Activated CD8-positive, alpha-beta memory T cell treated with anti-CD3 and anti-CD28 coated beads for 1 hour (primary cell): ENCODE results near the gene CNTNAP2.
"Not testable (repeated sequence)": the region's sequence is repeated elsewhere in the genome, so short reads cannot be mapped to it uniquely, and the experiment has no call there.

Experiments
- DNase-seq, 2 donors: peaks; one replicate each; pipeline ENCODE4 v3.0.0-alpha.2; 2020; ENCODE audit warnings: low read depth in 1 of 2; ENCODE audit errors: extremely low read depth in 1 of 2

Gene CNTNAP2

DNA sequence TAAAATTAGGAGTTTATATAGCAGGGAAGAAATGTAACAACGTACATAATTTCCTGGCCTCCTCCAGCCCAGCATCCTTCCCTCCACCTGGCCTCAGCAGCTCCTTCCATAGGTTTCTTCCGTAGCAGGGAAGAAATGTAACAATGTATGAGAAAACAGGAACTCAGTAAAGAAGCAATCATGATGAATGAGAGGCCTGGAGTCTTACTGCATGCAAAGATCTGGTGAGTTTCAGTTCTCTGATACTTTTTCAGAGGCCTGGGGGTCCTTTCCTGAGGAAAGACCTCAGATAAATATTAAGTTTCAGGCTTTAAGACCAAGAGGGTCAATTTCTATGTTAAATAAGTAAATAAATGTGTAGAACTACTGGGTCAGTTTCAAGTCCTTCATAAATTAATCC, 2318.3 kb downstream of the CNTNAP2 start:
- no peak for DNase-seq

GRCh38 chr7:148435715-148436114, 2319.1 kb downstream of the CNTNAP2 start:
- no peak for DNase-seq

- no peak for DNase-seq
Measured at GRCh38 chr7:148436135-148436534, 2319.5 kb downstream of the CNTNAP2 start.

GRCh38 chr7:148436571-148436970, 2320.0 kb downstream of the CNTNAP2 start:
- DNase-seq: no peak

- DNase-seq: no peak
Measured at GRCh38 chr7:148437043-148437442, 2320.4 kb downstream of the CNTNAP2 start.

DNA sequence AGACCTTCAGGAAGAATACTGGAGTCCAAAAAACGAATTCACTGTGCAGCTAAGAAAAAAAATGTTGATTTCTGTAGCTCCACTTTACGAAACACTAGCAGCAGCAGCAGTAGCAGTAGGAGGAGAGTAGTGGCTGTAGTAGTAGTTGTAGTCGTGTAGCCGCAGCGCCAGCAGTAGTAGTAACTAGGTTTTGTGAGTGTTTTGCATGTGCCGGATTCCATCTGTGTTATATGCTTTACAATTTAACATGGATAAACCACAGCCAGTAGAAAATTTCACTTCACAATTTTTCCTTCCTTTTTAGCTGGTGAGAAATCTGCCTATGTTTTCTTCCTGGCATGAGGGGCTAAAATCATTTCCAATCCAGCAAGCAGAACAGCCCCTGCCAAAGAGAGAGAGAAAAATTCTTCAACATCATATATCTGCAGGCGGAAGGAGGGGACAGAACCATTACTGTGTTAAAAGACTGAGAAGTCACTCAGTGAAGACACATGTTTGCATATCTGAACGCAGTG, 2325.6 kb downstream of the CNTNAP2 start:
- DNase-seq: no peak

- DNase-seq: no peak
Measured at GRCh38 chr7:148442933-148443332, 2326.3 kb downstream of the CNTNAP2 start.

GRCh38 chr7:148445260-148446044, 2328.9 kb downstream of the CNTNAP2 start:
- DNase-seq: no peak

DNA sequence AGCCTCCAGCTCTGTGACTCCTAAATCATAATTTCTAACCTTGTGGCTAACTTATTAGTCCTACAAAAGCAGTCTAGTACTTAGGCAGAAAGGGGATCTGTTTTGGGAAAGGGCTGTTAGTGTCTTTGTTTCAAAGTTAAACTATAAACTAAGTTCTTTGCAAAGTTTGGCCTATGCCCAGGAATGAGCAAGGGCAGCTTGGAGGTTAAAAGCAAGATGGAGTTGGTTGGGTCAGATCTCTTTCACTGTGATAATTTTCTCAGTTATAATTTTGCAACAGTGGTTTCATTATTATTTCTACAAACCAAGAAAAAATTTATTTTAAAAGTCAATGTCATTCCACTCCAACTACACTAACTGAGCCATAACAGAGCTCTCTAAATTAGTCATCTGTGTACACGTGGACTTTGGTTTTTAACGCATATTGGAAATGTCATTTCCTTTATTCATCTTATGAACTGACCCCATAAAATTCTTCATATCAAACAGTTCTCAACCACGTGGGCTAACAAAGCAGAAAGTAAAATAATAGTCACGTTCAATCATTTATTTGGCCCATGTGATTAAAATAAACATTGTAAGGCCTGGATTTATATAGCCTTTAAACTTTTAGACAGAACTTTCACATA, 2330.7 kb downstream of the CNTNAP2 start:
- no peak for DNase-seq

DNA sequence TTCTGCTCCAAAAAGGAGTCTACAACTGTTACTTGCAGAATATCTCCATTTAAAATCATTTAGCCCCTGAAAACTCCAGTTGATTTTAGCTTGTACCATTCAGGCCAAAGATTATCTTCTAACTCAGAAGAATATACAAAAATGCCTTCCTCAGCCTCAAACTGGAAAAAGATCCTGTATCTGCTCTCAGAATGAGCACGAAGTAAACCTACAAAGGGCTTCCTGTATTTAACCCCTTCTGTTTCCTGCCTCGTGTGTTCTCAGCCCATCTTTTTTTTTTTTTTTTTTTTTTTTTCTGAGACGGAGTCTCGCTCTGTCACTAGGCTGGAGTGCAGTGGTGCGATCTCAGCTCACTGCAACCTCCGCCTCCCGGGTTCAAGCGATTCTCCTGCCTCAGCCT, 2334.9 kb downstream of the CNTNAP2 start:
- not testable (repeated sequence) for DNase-seq

DNA sequence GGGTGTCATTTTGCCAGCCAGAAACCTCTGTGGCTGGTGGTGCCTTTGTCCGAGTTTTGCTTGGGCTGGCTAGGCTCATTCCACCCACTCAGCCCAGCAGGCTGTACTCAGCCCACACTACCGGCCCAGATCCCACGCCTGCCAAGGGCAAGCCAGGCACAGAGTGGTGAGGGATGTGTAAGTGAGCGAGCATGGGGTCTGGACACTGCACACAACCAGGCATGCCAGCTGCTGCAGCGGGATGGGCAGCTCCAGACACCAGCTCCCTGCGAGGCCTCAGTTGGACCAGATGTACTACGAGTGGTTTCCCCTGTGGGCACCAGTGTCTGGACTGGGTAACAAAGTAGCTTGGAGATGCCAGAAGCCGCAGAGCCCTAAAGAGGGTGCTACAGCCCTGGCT, 2339.8 kb downstream of the CNTNAP2 start:
- no peak for DNase-seq

GRCh38 chr7:148457310-148457921, 2340.8 kb downstream of the CNTNAP2 start:
- no peak for DNase-seq

- DNase-seq: no peak
Measured at GRCh38 chr7:148458263-148458662, 2341.7 kb downstream of the CNTNAP2 start.

- no peak for DNase-seq
Measured at GRCh38 chr7:148461392-148462179, 2345.0 kb downstream of the CNTNAP2 start.

DNA sequence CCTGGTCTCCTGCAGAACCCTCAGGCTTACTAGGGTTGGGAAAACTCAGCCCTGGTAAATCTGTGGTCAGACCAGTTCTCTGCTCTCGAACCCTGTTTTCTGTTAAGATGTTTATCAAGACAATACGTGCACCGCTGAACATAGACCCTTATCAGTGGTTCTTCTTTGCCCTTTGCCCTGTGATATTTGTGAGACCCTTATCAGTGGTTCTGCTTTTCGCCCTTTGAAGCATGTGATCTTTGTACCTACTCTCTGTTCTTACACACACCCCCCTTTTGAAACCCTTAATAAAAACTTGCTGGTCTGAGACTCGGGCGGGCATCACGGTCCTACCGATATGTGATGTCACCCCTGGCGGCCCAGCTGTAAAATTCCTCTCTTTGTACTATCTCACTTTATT, 2346.2 kb downstream of the CNTNAP2 start:
- not testable (repeated sequence) for DNase-seq

- DNase-seq: no peak
Measured at GRCh38 chr7:148463210-148463609, 2346.6 kb downstream of the CNTNAP2 start.

GRCh38 chr7:148464947-148465346, 2348.3 kb downstream of the CNTNAP2 start:
- DNase-seq: no peak

DNA sequence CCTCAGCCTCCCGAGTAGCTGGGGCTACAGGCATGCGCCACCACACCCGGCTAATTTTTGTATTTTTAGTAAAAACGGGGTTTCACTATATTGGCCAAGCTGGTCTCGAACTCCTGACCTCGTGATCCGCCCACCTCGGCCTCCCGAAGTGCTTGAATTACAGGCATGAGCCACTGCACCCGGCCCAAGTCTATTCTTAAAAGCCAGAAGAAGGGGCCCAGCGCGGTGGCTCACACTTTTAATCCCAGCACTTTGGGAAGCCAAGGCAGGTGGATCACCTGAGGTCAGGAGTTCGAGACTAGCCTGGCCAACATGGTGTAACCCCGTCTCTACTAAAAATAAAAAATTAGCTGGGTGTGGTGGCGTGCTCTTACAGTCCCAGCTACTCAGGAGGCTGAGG, 2348.8 kb downstream of the CNTNAP2 start:
- DNase-seq: not testable (repeated sequence)

- DNase-seq: no peak
Measured at GRCh38 chr7:148466120-148466519, 2349.5 kb downstream of the CNTNAP2 start.

- DNase-seq: no peak
Measured at GRCh38 chr7:148468700-148469098, 2352.1 kb downstream of the CNTNAP2 start.
